ENCODE measurements around the gene HERPUD1. TPM values are rescaled to one million over a fixed set of nuclear protein-coding genes. Genes with fewer than 3 reads are reported as not detected.

HERPUD1 gene
- total and polyA plus RNA-seq, 2 of the 8 experiments (the other 6 are each of a cell fraction or from before 2014, with no cell fraction given), result 23.3 to 34.7 TPM

GRCh38 chr16:56989988-56990387 is 58.0 kb downstream of the HERPUD1 start (continued):
- TF ChIP-seq CHD7 (IDR thresholded peaks at IDR 0.05; ENCODE audit: insufficient replicate concordance, low read length) (no peak), GABPA (IDR thresholded peaks at IDR 0.05; ENCODE audit: borderline replicate concordance, insufficient read depth, low read length) (no peak), SIN3A (conservative IDR thresholded peaks at IDR 0.05 in 1 of 2, IDR thresholded peaks at IDR 0.05 in 1 of 2; ENCODE audit: low read depth in 1 of 2, low read length in 2 of 2) (no peak), HDAC6 (IDR thresholded peaks at IDR 0.05; ENCODE audit: low read depth, low read length) (no peak), POU5F1 (IDR thresholded peaks at IDR 0.05; ENCODE audit: low read depth, low read length) (no peak), HDAC2 (IDR thresholded peaks at IDR 0.05; ENCODE audit: borderline replicate concordance in 1 of 2, low read depth in 2 of 2, low read length in 2 of 2) (no peak)
